ENCODE data around the gene RTN1. TPM values are rescaled to one million over a fixed set of nuclear protein-coding genes. Genes with fewer than 3 reads are reported as not detected.

The RTN1 gene
- total RNA-seq, 4 donors from 2014 or later = 3.0 to 7.5 (median 3.9) TPM

GRCh38 chr14:59739794-59740193 is 130.8 kb downstream of the RTN1 start:
- DNase-seq (ENCODE audit: low spot score in 2 of 2) = no peak

DNA sequence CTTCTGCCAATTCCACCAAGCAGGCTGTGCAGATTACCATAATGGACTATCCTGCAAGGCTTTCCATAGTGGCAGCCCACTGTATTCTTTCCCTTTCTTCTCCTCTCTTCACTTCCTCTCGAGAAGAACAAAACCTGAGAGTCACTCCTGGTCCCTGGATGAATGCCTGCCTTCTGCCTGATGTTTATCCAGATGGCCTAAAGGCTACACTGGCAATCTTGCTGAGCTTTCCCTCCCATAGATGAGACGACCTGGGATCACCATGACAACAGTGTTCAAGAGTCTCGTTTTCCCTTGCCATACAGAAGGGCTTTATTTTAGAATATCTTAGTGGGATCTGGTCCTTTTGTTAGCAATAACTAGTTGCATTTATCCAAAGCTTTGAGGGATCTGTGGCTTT is 142.3 kb downstream of the RTN1 start:
- 24% methylated on average over 3 of the region's 3 CpGs for WGBS
- H3K36me3 ChIP-seq = no peaks in the 10 kb centered on the region
- no peaks in the 10 kb centered on the region for H3K4me1 ChIP-seq
- no peak for TF ChIP-seq POLR2A (IDR thresholded peaks at IDR 0.05)
- no peak for TF ChIP-seq POLR2AphosphoS5 (IDR thresholded peaks at IDR 0.05)
- TF ChIP-seq CTCF (IDR thresholded peaks at IDR 0.05) = no peak
- TF ChIP-seq EP300 (IDR thresholded peaks at IDR 0.05) = no peak
- no peak overlapping the region for H3K27ac ChIP-seq
- H3K27me3 ChIP-seq = no peaks in the 10 kb centered on the region
- H3K4me3 ChIP-seq = no peak overlapping the region
- no peak for DNase-seq (ENCODE audit: low spot score in 2 of 2)
- H3K9me3 ChIP-seq = no peaks in the 10 kb centered on the region

More at GRCh38 chr14:59739794-59740193, 130.8 kb downstream of the RTN1 start:
- Histone ChIP-seq H3K27ac (no peak overlapping the region), H3K36me3 (no peaks in the 10 kb centered on the region), H3K27me3 (no peaks in the 10 kb centered on the region), H3K4me3 (no peak overlapping the region), H3K9me3 (peaks cover 11% of the 10 kb centered on the region), H3K4me1 (no peaks in the 10 kb centered on the region)
- TF ChIP-seq EP300 (IDR thresholded peaks at IDR 0.05) = no peak
- TF ChIP-seq POLR2AphosphoS5 (IDR thresholded peaks at IDR 0.05) = no peak
- no peak for TF ChIP-seq CTCF (IDR thresholded peaks at IDR 0.05)
- TF ChIP-seq POLR2A (IDR thresholded peaks at IDR 0.05) = no peak
- 72% methylated on average over 3 of the region's 3 CpGs for WGBS

GRCh38 chr14:59727073-59727661 is 143.4 kb downstream of the RTN1 start:
- Histone ChIP-seq H3K9me3 (no peaks in the 10 kb centered on the region), H3K4me1 (no peaks in the 10 kb centered on the region), H3K27me3 (no peaks in the 10 kb centered on the region), H3K27ac (no peak overlapping the region), H3K4me3 (no peak overlapping the region), H3K36me3 (no peaks in the 10 kb centered on the region)
- 91% methylated on average over 14 of the region's 53 CpGs for WGBS
- no peak for TF ChIP-seq CTCF (IDR thresholded peaks at IDR 0.05)
- TF ChIP-seq POLR2A (IDR thresholded peaks at IDR 0.05) = no peak
- TF ChIP-seq EP300 (IDR thresholded peaks at IDR 0.05) = no peak
- TF ChIP-seq POLR2AphosphoS5 (IDR thresholded peaks at IDR 0.05) = no peak
- no peak for DNase-seq (ENCODE audit: low spot score in 2 of 2)

GRCh38 chr14:59711080-59711479 is 159.5 kb downstream of the RTN1 start:
- DNase-seq (ENCODE audit: low spot score in 2 of 2) = no peak
- 60% methylated on average over 2 of the region's 2 CpGs for WGBS

More at GRCh38 chr14:59711080-59711479, 159.5 kb downstream of the RTN1 start:
- Histone ChIP-seq H3K27ac (no peak overlapping the region), H3K9me3 (no peaks in the 10 kb centered on the region), H3K4me1 (no peaks in the 10 kb centered on the region), H3K27me3 (no peaks in the 10 kb centered on the region), H3K4me3 (no peak overlapping the region), H3K36me3 (no peaks in the 10 kb centered on the region)
- TF ChIP-seq EP300 (IDR thresholded peaks at IDR 0.05) (no peak), CTCF (IDR thresholded peaks at IDR 0.05) (no peak), POLR2A (IDR thresholded peaks at IDR 0.05) (no peak), POLR2AphosphoS5 (IDR thresholded peaks at IDR 0.05) (no peak)

Measured in suprapubic skin (tissue), 4 donors.